NCI-H524 (cell line): Measurements from ENCODE around the gene OBP2B.
"Not testable (repeated sequence)": the region's sequence is repeated elsewhere in the genome, so short reads cannot be mapped to it uniquely, and the experiment has no call there.

ENCODE experiments used
- DNase-seq, 2 experiments: peaks; one replicate each; lab custom pipeline; 2025; lab: John Stamatoyannopoulos, UW

The OBP2B gene

GRCh38 chr9:133208880-133209300 lies at the start of gene OBP2B:
Gene OBP2B (minus strand): TSS chr9:133209250. CDS start chr9:133209199, 51 bp downstream.
- DNase-seq, result not testable (repeated sequence)

- DNase-seq, result no peak
Observed at GRCh38 chr9:133258061-133259015, 49.3 kb upstream of the OBP2B start.

DNA sequence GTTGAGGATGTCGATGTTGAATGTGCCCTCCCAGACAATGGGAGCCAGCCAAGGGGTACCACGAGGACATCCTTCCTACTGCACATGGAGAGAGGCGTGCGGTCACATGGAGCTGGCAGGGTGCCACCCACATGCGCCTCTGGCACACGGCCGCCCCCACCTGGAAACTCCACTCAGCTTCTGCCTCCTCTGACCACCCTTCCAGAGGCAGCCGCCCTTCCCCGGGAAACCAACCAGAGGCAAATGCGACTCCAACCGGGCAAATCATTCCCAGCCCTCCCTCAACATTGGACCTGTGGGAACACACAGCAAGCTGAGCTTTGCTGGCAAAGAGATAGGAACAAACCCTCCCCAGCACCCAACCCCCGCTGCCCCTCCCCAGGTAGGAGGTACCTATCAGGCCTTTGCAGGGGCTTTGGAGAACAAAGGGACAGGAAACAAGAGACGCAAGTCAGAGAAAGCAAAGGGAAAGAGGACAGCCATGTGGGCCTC lies 48.5 kb upstream of the OBP2B start:
- no peak for DNase-seq

GRCh38 chr9:133256686-133257091 lies 47.6 kb upstream of the OBP2B start:
- no peak for DNase-seq

DNA sequence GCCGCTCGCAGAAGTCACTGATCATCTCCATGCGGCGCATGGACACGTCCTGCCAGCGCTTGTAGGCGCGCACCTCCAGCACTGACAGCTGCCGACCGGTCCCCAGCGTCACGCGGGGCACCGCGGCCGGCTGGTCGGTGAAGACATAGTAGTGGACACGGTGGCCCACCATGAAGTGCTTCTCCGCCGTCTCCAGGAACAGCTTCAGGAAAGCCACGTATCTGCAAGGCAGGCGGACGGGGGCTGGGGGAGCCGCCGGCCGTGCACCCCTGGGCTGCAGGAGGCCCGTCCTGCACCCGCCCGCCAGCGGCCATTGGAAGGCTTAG lies 47.0 kb upstream of the OBP2B start:
- no peak for DNase-seq

DNA sequence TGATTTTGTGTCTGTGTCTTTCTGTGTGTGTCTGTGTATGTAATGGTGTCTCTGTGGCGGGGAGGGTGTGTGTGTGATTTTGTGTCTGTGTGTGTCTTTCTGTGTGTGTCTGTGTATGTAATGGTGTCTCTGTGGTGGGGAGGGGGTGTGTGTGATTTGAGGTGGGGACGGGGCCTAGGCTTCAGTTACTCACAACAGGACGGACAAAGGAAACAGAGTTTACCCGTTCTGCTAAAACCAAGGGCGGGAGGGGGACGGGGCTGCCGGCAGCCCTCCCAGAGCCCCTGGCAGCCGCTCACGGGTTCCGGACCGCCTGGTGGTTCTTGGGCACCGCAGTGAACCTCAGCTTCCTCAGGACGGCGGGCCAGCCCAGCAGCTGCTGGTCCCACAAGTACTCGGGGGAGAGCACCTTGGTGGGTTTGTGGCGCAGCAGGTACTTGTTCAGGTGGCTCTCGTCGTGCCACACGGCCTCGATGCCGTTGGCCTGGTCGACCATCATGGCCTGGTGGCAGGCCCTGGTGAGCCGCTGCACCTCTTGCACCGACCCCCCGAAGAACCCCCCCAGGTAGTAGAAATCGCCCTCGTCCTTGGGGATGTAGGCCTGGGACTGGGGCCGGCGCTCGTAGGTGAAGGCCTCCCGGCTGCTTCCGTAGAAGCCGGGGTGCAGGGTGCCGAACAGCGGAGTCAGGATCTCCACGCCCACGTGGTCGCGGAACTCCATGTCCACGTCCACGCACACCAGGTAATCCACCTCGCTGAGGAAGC lies 46.5 kb upstream of the OBP2B start:
- no peak for DNase-seq

DNA sequence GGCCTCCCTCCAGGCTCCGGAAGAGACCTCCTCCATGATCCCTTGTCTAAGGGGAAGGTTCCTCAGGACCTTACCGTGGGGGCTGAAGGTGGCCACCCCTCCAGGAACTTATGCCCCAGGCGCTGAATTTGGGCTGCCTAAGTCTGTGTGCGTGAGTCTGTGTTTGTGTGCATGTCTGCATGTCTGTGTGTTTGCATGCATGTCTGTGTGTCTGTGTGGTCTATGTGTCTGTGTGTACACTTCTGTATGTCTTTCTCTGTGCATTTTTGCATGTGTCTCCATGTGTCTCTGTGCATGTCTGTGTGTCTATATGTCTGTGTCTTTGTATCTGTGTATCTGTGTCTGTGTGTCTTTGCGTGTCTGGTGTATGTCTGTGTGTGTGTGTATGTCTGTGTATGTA lies 45.4 kb upstream of the OBP2B start:
- no peak for DNase-seq

DNA sequence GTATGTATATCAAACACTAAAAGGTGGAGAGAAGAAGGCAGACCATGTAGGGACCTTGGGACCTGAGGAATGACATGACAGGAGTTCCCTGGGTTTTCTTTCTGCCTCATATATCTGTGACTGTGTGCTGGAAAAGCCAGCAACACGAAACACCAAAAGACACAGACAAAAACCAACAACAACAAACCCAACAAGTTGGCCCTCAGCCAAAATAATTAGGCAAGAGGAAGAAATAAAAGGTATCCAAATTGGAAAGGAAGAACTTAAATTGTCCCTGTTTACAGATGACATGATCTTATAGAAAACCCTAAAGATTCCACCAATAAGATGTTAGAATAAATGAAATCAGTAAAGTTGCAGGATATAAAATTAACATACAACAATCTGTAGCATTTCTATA lies 44.2 kb upstream of the OBP2B start:
- DNase-seq, result no peak

DNA sequence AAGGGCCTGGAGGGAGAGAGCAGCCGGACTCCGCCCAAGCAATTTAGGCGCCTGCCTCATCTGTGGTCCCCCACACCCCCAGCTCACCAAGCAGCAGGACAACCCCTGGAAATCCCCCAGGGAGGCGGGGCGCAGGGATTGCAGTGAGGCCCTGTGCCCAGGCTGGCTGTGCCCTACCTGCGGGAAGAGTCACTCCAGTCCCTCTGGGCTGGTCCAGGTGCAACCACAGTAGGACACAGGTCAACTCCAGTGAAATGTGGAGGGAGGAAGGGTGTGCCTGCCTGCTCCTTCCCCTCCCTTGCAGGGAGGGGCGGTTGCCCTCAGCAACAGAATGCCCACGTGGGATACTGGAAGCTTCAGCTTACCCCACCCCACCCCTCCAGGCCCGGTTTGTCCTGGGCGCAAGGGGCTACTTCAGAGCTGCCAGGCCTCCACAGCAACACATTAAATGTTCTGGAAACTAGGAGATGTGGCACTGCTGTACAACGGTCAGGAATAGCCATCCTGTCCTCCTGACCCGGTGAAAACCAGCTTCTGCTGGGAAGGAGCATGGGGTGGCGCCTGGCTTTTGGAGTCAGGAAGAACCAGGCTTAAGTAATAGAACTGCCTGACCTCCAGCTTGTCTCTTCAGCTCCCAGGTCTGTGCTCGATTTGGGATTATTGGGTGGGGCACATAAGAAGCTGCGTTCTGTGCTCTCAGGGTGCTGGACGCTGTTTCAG lies 43.4 kb upstream of the OBP2B start:
- DNase-seq, result no peak

DNA sequence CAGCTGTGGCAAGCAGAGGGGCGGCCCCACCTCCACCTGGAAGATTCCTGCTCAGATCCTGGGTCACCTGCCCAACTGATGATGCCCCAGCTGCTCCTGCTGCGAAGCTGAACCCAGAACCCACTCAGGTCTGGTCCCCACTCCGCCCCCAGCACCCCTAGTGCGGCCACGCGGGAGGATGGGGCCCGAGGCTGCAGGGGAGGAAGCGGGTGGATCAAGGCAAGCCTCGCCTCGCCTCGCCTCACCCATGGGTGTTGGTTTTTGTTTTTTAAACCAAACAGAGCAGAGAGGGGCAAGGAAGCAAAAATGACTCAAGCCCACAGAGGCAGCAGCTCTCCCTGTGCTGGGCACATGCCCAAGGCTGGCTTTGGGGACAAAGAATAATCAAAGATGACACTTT lies 42.7 kb upstream of the OBP2B start:
- no peak for DNase-seq

- DNase-seq, result not testable (repeated sequence)
Observed at GRCh38 chr9:133251221-133251620, 42.2 kb upstream of the OBP2B start.

DNA sequence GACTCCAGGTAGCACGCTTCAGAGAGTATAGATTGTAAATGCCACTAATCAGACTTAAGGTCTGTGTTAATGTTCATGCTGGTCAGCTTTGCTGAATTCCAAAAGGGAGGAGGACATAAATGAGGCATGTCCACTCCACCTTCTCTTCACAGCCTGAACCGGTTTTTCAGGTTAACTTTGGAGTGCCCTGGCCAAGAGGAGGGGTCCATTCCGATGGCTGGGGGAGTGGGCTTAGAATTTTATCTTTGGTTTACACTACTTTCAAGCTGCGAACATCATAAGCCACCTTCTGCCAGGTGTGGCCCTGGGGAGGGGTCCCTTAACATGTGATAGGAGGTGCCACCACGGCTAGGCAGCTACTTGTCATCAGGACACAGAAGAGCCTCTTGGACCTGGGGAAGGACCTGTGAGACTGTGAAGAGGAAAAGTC lies 41.7 kb upstream of the OBP2B start:
- DNase-seq, result no peak

GRCh38 chr9:133249337-133249736 lies 40.3 kb upstream of the OBP2B start:
- DNase-seq, result no peak

DNA sequence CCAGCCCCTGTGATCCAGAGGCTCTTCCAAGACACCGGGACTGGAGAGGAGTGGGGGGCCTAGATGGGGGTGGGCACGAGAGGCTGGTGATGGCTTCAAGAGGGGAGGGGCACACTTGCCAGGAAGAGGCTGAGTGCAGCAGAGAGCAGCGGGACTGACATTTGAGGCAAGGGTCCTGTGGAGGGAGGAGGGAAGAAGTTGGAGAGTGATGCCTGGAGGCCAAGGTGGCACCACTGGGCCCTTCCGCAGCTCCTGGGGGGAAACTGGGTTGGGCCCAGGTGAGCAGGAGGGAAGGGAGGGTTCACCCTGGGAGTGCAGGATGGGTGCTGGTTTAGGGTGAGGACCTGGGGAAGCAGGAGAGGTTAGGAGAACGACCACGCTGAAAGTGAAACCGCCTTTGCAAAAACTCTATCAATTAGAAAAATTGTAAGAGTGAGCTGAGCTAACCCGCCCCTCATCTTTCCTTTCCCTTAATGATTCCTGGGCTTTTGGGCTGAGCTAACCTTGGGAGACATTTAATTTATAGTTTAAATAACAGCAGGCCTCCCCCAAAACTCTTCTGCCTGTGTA lies 39.8 kb upstream of the OBP2B start:
- DNase-seq, result no peak

GRCh38 chr9:133247632-133248031 lies 38.6 kb upstream of the OBP2B start:
- no peak for DNase-seq

DNA sequence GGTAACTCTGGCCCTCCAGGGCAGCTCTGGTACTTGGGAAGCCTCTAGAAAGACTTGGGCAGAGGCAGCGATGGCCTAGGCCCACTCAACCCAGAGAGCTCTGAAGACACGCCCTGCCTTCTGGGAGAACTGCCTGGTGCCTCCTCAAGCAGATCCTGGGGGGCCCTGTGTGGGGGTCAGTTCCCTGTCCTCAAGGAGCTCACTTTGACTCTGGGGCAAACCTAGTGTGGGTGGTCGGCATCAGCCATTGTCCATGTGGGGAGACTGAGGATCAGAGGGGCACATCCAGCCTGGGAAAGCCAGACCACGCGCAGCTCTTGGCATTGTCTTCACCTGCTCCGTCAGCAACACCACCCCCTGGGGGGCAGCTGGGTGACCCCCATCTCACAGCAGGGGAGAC lies 37.9 kb upstream of the OBP2B start:
- no peak for DNase-seq

DNA sequence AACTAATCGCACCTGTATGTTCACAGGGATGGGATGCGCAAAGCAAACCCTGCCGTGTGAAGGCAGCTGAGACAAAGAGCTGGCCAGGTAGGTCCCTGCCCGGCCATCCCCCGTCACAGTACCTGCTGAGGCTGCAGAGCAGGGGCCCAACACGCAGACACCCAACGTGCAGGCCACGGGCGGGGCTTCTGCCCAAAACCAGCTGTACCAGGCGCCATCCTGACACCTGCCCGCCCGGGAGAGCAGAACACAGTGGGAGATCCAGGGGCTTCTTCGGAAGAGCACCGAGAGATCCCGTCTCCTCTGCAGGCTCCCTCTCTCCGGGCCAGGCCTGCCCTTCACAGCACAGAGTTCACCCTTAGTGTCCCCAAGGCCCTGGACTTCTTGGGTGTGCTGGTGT lies 37.5 kb upstream of the OBP2B start:
- no peak for DNase-seq

DNA sequence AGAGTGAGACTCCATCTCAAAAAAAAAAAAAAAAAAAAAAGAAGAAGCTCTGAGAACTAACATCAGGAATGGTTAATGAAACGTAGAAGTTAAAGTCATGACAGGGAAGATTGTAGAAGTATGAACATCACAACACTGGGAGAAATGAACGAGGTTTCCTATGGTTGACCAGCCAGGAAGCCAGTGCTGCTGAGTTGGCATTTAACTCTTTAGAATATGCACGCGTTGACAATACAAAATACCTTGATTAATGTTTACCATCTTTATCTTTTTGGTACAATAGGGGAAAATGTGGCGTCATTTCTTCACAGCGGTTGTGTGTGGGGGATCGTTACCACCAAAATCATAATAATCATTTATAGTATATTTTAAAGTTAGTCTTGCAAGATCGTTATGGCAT lies 33.9 kb upstream of the OBP2B start:
- DNase-seq, result no peak

- DNase-seq, result no peak
Observed at GRCh38 chr9:133242241-133242640, 33.2 kb upstream of the OBP2B start.

DNA sequence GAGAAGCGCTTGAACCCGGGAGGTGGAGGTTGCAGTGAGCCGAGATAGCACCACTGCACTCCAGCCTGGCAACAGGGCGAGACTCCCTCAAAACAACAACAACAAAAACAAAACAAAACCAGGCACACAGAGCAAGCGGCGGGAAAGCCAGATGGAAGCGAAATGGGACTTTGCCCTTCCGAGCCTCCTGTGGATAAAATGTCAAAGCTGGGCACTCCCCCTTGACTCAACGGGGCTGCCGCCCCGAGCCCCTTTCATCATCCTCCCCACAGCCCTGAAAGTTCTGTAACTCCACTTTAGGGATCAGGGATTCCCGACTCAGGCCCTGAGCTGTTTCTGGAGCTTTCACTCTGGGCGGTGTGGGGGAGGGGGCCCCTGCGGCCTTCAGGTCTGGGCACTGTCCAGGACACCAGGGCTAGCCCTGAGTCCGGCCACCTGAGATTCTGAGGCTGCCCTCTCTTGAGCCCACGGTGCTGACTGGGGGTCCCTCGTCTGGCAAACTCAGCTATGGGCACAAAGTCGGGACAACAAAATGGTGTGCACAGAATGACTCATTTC lies 30.6 kb upstream of the OBP2B start:
- DNase-seq, result no peak

GRCh38 chr9:133238851-133239532 lies 29.9 kb upstream of the OBP2B start:
- DNase-seq, result peak in 1 of 2 experiments; percentile 27
